Gastrocnemius medialis (tissue), 4 donors: Measurements from ENCODE around the gene PALD1. TPM values are rescaled to one million over a fixed set of nuclear protein-coding genes. Genes with fewer than 3 reads are reported as not detected.

ENCODE experiments used
- ATAC-seq, 2 donors: fragments of 150-250 bp; one replicate each; pipeline ENCODE4 v1.9.1; 2016
- DNase-seq, 2 donors: peaks; one replicate each; pipeline ENCODE4 v3.0.0-alpha.2; 2019
- H3K27ac ChIP-seq, 4 donors: fragments of 200-600 bp; sonication (generic); 1 replicate in 1 of 4; 2 replicates in 3 of 4; pipeline ENCODE4 v1.5.1; 2016 to 2018; ENCODE audit warnings: mild to moderate bottlenecking in 2 of 4, moderate library complexity in 1 of 4
- H3K27me3 ChIP-seq, 3 donors: fragments of 200-600 bp; sonication (generic) in 2 of 3; 1 replicate in 1 of 3; 2 replicates in 2 of 3; pipeline versions ENCODE4 v1.5.1 to v1.6.0; 2016 to 2019; ENCODE audit warnings: mild to moderate bottlenecking in 1 of 3, moderate library complexity in 1 of 3
- H3K36me3 ChIP-seq, 2 donors: fragments of 200-600 bp; sonication (generic) in 1 of 2; one replicate each; pipeline ENCODE4 v1.5.1; 2017 to 2018
- H3K4me1 ChIP-seq, 2 donors: fragments of 200-600 bp; sonication (generic) in 1 of 2; one replicate each; pipeline ENCODE4 v1.5.1; 2016 to 2017; ENCODE audit warnings: mild to moderate bottlenecking in 2 of 2
- H3K4me3 ChIP-seq, 4 donors: fragments of 200-600 bp; sonication (generic) in 3 of 4; 1 replicate in 1 of 4; 2 replicates in 3 of 4; pipeline ENCODE4 v1.5.1; 2016 to 2019; ENCODE audit warnings: mild to moderate bottlenecking in 2 of 4
- H3K9me3 ChIP-seq, 3 donors: fragments of 200-600 bp; sonication (generic) in 2 of 3; 1 replicate in 1 of 3; 2 replicates in 2 of 3; pipeline ENCODE4 v1.5.1; 2016 to 2019
- POLR2A ChIP-seq, 2 donors: fragments of 450-650 bp; IDR thresholded peaks; one replicate each; pipeline ENCODE4 v1.6.1; 2017; ENCODE audit warnings: antibody characterized with exemption in 2 of 2, mild to moderate bottlenecking in 2 of 2, moderate library complexity in 2 of 2
- in situ Hi-C, 4 donors: fragments of 200-750 bp; cut with MboI; loops; one replicate each; pipeline versions ENCODE4 v1.15.0 to v1.8.0; 2017; ENCODE audit warnings: low sequenced_read_pairs in 4 of 4
- intact Hi-C: fragments of 100-400 bp; cut with DNase I; formaldehyde crosslinking; loops from one replicate; pipeline ENCODE4 v1.15.1; 2023; ENCODE audit warnings: low total_unique reads
- total RNA-seq, 4 donors: library from RNA; depleted of rRNA; stranded (reverse); fragments of >200 nt; gene quantifications; one replicate each; pipeline versions ENCODE4 v1.1.0 to v1.2.3, GENCODE V29; 2016
- TF ChIP-seq, protein P1 (sequence below), 5 experiments: fragments of 450-650 bp in 3 of 5; fragments of 200-600 bp in 2 of 5; sonication (generic) in 2 of 5; IDR thresholded peaks in 4 of 5; conservative IDR thresholded peaks in 1 of 5; 1 replicate in 4 of 5; 2 replicates in 1 of 5; pipeline ENCODE4 v1.5.1; 2016 to 2019; ENCODE audit warnings: antibody characterized with exemption in 5 of 5, mild to moderate bottlenecking in 3 of 5, moderate library complexity in 3 of 5

The PALD1 gene
- total RNA-seq, 4 donors from 2014 or later, result 1.4 to 4.1 (median 2.3) TPM

DNA sequence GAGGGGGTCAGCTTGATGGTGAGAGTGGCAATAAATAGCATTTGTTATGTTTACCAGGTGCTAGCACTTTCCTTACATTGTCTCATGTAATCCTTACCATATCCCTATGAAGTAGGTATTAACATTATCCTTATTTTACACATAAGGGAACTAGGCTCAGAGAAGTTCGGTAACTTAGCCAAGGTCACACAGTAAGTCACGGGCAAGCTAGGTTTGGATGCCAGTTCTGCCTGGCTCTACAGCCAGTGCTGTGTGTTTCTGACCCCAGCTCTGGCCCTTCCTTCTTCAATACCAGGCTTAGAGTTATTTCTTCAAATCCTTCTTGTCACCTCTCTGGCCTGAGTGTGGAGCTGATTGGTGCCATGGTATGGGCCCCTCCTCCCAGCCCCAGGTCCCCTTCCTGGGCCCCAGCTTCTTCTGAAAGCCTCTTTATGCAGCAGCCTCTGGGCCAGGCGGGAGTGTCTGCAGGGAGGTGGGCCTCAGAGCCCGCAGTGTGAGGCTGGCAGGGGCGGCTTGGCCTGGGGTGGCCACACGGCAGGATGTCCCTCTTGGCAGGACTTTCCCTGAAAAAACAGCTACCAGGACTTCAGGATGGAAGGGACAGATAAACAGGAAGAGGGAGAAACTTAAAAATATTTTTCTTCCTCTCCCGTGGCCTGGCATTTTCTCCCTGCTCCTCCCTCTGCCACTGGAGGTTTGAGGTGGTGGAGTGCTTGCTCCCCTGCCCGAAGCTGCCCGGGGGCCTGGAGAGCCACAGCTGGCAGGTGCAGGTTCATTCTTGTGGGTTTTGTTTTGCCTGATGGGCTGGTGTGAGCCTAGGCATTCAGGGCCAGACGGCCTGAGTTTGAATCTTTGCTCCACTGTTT lies 20.6 kb downstream of the PALD1 start:
- TF ChIP-seq, protein P1, sequence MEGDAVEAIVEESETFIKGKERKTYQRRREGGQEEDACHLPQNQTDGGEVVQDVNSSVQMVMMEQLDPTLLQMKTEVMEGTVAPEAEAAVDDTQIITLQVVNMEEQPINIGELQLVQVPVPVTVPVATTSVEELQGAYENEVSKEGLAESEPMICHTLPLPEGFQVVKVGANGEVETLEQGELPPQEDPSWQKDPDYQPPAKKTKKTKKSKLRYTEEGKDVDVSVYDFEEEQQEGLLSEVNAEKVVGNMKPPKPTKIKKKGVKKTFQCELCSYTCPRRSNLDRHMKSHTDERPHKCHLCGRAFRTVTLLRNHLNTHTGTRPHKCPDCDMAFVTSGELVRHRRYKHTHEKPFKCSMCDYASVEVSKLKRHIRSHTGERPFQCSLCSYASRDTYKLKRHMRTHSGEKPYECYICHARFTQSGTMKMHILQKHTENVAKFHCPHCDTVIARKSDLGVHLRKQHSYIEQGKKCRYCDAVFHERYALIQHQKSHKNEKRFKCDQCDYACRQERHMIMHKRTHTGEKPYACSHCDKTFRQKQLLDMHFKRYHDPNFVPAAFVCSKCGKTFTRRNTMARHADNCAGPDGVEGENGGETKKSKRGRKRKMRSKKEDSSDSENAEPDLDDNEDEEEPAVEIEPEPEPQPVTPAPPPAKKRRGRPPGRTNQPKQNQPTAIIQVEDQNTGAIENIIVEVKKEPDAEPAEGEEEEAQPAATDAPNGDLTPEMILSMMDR (IDR thresholded peaks at IDR 0.05 in 4 of 5, conservative IDR thresholded peaks at IDR 0.05 in 1 of 5), result no peak
- TF ChIP-seq POLR2A (IDR thresholded peaks at IDR 0.05), result no peak
- Histone ChIP-seq H3K4me1 (peaks cover 19% of the 10 kb centered on the region in 2 donors), H3K27me3 (no peaks in the 10 kb centered on the region), H3K36me3 (no peaks in the 10 kb centered on the region), H3K9me3 (no peaks in the 10 kb centered on the region), H3K4me3 (no peak overlapping the region), H3K27ac (peak overlapping the region in 3 of 4 donors; percentile 45 to 67 (median 52))
- ATAC-seq (no peak), DNase-seq (no peak)
- in situ Hi-C loops (no loop called here), intact Hi-C loops (no loop called here)

DNA sequence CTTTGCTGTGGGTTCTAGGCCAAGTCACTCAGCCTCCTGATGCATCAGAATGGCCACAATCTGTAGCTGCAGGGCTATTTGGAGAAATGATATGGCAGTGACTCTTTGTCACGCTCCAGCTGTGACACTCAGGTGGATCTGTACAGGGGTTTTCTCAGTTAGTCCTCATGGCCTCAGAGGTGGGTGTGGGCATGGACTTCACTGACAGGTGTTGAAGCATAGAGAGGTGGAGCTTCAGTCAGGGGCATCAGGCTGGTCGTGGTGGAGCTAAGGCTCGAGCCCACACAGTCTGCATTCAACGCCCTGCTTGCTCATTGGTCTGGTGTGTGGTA lies 21.2 kb downstream of the PALD1 start:
- Histone ChIP-seq H3K9me3 (no peaks in the 10 kb centered on the region), H3K4me3 (no peak overlapping the region), H3K36me3 (no peaks in the 10 kb centered on the region), H3K27ac (peak overlapping the region in 3 of 4 donors; percentile 45 to 67 (median 52)), H3K4me1 (peaks cover 21 to 22% of the 10 kb centered on the region in 2 donors), H3K27me3 (no peaks in the 10 kb centered on the region)
- ATAC-seq (no peak), DNase-seq (no peak)
- intact Hi-C loops (no loop called here), in situ Hi-C loops (no loop called here)
- TF ChIP-seq, protein P1 (IDR thresholded peaks at IDR 0.05 in 4 of 5, conservative IDR thresholded peaks at IDR 0.05 in 1 of 5), result no peak
- TF ChIP-seq POLR2A (IDR thresholded peaks at IDR 0.05), result no peak

DNA sequence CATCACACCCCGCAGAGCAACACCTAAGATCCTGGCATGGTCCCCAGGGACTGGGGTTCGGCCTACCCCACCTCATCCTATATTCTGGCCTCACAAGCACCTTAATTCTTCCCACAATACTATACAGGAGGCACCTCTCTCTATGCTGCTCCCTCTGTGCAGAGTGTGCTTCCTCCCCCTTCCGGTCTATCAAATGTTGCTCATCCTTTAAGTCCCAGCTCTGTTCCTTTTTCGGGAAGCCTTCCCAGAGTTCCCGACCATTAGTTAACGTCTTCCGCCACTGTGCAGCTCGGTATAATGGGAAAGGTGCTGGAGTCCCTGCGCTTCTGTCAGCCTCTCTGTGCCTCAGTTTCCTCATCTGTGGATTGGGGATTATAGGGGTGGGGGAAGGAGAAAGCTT lies 21.8 kb downstream of the PALD1 start:
- Histone ChIP-seq H3K9me3 (no peaks in the 10 kb centered on the region), H3K27me3 (no peaks in the 10 kb centered on the region), H3K4me1 (peaks cover 21 to 28% of the 10 kb centered on the region in 2 donors), H3K4me3 (no peak overlapping the region), H3K36me3 (no peaks in the 10 kb centered on the region), H3K27ac (peak overlapping the region in 3 of 4 donors; percentile 45 to 67 (median 52))
- in situ Hi-C loops, result no loop called here
- intact Hi-C loops, result no loop called here
- TF ChIP-seq POLR2A (IDR thresholded peaks at IDR 0.05), result no peak
- TF ChIP-seq, protein P1 (IDR thresholded peaks at IDR 0.05 in 4 of 5, conservative IDR thresholded peaks at IDR 0.05 in 1 of 5), result no peak
- DNase-seq, result no peak
- ATAC-seq, result no peak

DNA sequence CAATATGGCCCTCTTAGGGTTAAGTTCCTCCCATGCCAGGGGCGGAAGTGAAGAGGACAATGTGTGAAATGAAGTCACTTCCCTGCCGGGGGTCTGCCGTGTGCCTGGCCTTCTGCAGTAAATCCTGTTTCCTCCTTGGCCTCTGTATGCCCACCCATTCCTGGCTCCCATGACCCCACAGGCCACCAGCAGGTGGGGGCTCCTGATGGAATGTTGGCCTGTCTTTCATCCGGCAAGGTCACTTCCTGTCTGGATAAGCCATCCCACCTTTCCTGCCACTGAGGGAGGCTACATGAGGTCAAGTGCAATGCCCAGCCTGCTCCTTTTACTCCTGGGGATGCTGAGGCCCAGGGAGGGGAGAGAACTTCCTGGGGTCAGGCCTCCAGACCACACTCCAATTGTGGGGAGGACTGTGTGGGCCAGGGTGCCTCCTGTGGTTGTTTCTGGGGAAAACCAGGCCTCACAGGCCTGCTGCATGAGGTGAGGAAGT lies 22.3 kb downstream of the PALD1 start:
- H3K27ac ChIP-seq, result peak overlapping the region in 3 of 4 donors; percentile 22 to 67 (median 61)
- DNase-seq, result no peak
- peak; percentile 49 to 61 for ATAC-seq
- H3K36me3 ChIP-seq, result no peaks in the 10 kb centered on the region
- peaks cover 21 to 29% of the 10 kb centered on the region in 2 donors for H3K4me1 ChIP-seq
- H3K27me3 ChIP-seq, result no peaks in the 10 kb centered on the region
- no peak overlapping the region for H3K4me3 ChIP-seq
- no peaks in the 10 kb centered on the region for H3K9me3 ChIP-seq
- intact Hi-C loops, result no loop called here
- no peak for TF ChIP-seq POLR2A (IDR thresholded peaks at IDR 0.05)
- TF ChIP-seq, protein P1 (IDR thresholded peaks at IDR 0.05 in 4 of 5, conservative IDR thresholded peaks at IDR 0.05 in 1 of 5), result no peak
- in situ Hi-C loops, result no loop called here
